Stomach (tissue), 4 donors: ENCODE measurements around the gene OR7C1.

ENCODE experiments used
- POLR2A ChIP-seq, 4 donors: fragments of 450-650 bp; IDR thresholded peaks; one replicate each; pipeline ENCODE4 v1.6.1; 2016; ENCODE audit warnings: antibody characterized with exemption in 4 of 4, control low read depth in 2 of 4, mild to moderate bottlenecking in 1 of 4, moderate library complexity in 1 of 4
- POLR2AphosphoS5 ChIP-seq, 3 donors: sonication (generic); formaldehyde crosslinking; IDR thresholded peaks; one replicate each; pipeline ENCODE4 v1.6.1; 2016; ENCODE audit warnings: antibody characterized with exemption in 3 of 3
- TF ChIP-seq, protein P1 (sequence below), 7 experiments: fragments of 450-650 bp in 4 of 7; fragments of 200-600 bp in 3 of 7; sonication (generic) in 3 of 7; IDR thresholded peaks; one replicate each; pipeline ENCODE4 v1.5.1; 2016 to 2019; ENCODE audit warnings: antibody characterized with exemption in 7 of 7, control low read depth in 2 of 7, mild to moderate bottlenecking in 1 of 7

DNA sequence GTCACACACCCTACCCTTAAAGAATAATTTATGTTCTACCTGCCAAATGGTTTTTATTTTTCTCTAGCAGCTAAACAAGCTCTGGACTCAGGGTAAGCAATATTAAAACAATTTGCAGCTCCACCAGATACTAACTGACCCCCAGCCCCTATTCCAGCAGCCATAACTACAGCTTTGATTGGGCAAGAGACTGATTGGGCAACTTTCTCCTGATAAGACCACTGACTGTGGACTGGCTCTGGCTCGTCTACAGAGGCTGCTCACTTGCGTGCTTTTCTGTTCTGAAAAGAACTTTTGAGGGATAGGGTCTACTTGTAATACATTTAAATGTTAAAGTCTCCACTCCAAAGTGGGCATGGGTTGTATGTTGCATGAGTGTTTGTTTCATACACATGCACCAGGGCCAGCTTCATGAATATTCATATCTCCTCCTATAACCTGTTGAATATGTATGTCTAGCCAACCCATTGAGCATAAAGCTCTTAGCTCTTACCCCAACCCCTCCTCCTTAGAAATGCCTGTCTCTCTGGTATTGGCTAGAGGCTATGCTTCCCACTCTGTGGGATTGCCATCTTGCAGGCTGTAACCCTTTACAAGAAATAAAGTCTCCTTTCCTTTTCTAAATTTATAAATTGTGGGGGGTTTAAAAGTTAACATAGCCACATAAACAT is 19.9 kb downstream of the OR7C1 start:
- TF ChIP-seq, protein P1, sequence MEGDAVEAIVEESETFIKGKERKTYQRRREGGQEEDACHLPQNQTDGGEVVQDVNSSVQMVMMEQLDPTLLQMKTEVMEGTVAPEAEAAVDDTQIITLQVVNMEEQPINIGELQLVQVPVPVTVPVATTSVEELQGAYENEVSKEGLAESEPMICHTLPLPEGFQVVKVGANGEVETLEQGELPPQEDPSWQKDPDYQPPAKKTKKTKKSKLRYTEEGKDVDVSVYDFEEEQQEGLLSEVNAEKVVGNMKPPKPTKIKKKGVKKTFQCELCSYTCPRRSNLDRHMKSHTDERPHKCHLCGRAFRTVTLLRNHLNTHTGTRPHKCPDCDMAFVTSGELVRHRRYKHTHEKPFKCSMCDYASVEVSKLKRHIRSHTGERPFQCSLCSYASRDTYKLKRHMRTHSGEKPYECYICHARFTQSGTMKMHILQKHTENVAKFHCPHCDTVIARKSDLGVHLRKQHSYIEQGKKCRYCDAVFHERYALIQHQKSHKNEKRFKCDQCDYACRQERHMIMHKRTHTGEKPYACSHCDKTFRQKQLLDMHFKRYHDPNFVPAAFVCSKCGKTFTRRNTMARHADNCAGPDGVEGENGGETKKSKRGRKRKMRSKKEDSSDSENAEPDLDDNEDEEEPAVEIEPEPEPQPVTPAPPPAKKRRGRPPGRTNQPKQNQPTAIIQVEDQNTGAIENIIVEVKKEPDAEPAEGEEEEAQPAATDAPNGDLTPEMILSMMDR (IDR thresholded peaks at IDR 0.05): no peak
- TF ChIP-seq POLR2AphosphoS5 (IDR thresholded peaks at IDR 0.05) (no peak), POLR2A (IDR thresholded peaks at IDR 0.05) (no peak)
